D721Med (cell line): Measurements from ENCODE around the gene FAXC.

ENCODE experiments used
- DNase-seq: peaks from one replicate; pipeline ENCODE4 v3.0.0; 2011; ENCODE audit warnings: low spot score; ENCODE audit not compliant: insufficient read length
- FAIRE-seq: peaks from 2 replicates; lab custom pipeline; 2011; peaks lifted over from hg19 to GRCh38; lab: Jason Lieb, UNC
- CTCF ChIP-seq: IDR thresholded peaks from 2 replicates; pipeline ENCODE4 v1.5.1; 2012; ENCODE audit warnings: mild to moderate bottlenecking, control low read depth; ENCODE audit not compliant: insufficient read depth; ENCODE audit errors: missing control alignments

The FAXC gene

GRCh38 chr6:99250476-99250875 lies 99.0 kb downstream of the FAXC start:
- TF ChIP-seq CTCF: no peak
- FAIRE-seq: no peak
- DNase-seq: no peak

GRCh38 chr6:99246602-99247001 lies 102.9 kb downstream of the FAXC start:
- FAIRE-seq (no peak), DNase-seq (no peak)
- TF ChIP-seq CTCF: no peak

DNA sequence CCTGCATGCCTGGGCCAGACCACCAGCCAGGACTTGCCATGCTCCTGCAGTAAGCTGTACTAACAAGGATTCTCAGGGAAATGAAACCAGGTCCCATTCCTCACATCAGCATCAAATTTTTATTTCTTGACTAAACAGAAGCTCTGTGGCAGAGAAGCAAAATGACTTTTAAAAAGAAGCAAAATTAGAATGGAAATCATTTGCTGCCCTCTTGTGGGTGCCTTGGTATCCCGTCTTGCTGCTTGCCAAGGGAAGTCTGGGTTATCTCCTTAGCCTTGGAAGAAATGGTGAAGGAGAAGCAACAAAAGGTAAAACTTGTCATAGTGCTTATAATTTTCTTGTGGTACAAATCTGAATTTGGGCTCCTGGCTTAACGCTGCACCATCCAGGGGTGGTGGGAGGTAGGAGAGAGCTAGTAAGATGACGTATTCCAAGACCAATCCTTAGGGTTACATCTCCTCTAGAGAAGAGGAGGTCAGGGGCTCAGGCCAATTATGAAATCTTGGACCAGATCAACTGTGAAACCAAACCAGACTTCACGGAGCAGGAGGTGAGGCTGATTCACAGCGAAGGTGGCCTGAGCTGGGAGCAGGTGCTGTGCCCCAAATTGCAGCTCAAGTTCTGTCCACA lies 107.5 kb downstream of the FAXC start:
- peak; percentile 83 for TF ChIP-seq CTCF
- FAIRE-seq: no peak
- no peak for DNase-seq

DNA sequence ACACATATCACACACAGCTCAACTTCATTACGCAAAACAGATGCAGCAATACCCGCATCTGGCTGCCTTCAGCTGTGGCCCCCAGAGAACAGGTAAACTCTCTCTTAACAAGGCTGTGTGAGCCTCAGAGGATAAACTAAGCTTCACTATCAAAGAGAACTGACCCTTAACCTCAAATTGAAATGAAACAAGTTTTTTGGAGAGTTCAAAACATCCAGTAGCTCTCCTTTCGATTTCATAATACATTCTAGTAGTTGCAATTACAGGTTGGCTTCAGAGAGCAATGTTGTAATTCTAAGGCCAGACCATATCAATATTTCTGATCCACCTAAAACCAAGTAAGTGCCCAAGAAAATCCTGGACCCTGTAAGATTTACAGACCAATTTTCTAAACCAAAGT lies 113.5 kb downstream of the FAXC start:
- TF ChIP-seq CTCF: no peak
- no peak for DNase-seq
- FAIRE-seq: no peak

DNA sequence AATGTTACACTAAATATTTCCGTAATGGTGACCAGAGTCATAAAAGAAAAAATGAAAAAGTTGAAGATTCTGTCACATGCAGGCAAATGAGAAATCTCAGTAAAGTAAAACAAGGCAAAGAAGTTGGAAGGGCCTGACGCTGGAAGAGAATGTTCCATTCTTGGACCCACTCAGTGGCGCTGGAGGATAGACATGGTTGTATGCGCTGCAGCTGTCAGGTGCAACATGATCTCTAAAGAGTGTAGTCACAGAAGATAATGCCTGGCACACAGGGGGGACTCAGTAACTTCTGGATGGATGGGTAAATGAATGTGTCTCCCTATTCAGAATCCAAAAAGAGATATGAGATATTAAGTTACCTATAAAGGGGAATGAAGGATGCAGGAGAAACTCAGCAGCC lies 116.3 kb downstream of the FAXC start:
- DNase-seq (no peak), FAIRE-seq (no peak)
- TF ChIP-seq CTCF: no peak

- no peak for TF ChIP-seq CTCF
- FAIRE-seq (no peak), DNase-seq (no peak)
Observed at GRCh38 chr6:99232056-99232455, 117.4 kb downstream of the FAXC start.

DNA sequence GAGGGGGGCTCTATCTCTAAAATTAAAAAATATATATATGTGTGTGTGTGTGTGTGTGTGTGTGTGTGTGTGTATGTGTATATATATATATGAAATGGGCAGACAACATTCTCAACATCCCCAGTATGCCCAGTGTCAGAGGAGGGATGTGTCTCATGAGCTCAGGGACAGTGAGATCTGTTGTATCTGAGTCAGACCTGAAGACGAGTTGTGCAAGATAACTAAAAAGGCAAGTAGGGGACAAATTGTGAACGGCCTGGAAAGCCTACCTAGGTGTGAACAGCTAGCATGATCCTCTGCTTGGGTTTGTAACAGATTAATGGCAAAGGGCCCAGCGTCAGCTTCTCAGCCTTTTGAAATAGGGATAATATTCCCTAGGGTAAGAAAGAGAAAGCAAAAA lies 124.3 kb downstream of the FAXC start:
- FAIRE-seq (no peak), DNase-seq (no peak)
- no peak for TF ChIP-seq CTCF
